ENCODE results near the gene E4F1.

- TF ChIP-seq CTCF (IDR thresholded peaks at IDR 0.05 in 4 of 5, conservative IDR thresholded peaks at IDR 0.05 in 1 of 5) (no peak), POLR2A (IDR thresholded peaks at IDR 0.05) (no peak)
These were observed 52.3 kb downstream of the E4F1 start for GRCh38 chr16:2275476-2276367.

All from gastrocnemius medialis (tissue), 4 donors.